ENCODE data around the gene SPINK1. TPM values are rescaled to one million over a fixed set of nuclear protein-coding genes. Genes with fewer than 3 reads are reported as not detected.

SPINK1 gene
- total and polyA plus RNA-seq, 2 experiments from 2014 or later: 0.82 TPM; not detected in 1

DNA sequence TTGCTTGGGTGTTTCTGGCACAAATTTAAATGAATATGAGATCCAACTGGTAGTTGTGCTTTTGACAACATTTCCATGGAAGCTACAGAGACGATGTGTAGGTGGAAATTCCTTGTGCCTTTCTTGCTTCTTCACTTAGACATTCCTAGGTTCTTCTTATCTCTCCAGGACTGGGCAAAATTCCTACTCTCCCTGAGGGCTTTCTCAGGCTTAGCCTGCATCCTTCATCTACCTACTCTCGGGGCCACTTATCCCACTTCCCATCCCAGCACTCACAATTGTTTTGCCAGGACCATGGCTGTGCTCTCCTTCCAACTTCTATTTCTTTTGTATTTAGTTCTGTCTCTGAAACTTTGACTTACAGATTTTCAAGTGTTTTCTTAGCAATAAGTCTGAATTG is 17.8 kb upstream of the SPINK1 start (continued):
- TF ChIP-seq, protein P1, sequence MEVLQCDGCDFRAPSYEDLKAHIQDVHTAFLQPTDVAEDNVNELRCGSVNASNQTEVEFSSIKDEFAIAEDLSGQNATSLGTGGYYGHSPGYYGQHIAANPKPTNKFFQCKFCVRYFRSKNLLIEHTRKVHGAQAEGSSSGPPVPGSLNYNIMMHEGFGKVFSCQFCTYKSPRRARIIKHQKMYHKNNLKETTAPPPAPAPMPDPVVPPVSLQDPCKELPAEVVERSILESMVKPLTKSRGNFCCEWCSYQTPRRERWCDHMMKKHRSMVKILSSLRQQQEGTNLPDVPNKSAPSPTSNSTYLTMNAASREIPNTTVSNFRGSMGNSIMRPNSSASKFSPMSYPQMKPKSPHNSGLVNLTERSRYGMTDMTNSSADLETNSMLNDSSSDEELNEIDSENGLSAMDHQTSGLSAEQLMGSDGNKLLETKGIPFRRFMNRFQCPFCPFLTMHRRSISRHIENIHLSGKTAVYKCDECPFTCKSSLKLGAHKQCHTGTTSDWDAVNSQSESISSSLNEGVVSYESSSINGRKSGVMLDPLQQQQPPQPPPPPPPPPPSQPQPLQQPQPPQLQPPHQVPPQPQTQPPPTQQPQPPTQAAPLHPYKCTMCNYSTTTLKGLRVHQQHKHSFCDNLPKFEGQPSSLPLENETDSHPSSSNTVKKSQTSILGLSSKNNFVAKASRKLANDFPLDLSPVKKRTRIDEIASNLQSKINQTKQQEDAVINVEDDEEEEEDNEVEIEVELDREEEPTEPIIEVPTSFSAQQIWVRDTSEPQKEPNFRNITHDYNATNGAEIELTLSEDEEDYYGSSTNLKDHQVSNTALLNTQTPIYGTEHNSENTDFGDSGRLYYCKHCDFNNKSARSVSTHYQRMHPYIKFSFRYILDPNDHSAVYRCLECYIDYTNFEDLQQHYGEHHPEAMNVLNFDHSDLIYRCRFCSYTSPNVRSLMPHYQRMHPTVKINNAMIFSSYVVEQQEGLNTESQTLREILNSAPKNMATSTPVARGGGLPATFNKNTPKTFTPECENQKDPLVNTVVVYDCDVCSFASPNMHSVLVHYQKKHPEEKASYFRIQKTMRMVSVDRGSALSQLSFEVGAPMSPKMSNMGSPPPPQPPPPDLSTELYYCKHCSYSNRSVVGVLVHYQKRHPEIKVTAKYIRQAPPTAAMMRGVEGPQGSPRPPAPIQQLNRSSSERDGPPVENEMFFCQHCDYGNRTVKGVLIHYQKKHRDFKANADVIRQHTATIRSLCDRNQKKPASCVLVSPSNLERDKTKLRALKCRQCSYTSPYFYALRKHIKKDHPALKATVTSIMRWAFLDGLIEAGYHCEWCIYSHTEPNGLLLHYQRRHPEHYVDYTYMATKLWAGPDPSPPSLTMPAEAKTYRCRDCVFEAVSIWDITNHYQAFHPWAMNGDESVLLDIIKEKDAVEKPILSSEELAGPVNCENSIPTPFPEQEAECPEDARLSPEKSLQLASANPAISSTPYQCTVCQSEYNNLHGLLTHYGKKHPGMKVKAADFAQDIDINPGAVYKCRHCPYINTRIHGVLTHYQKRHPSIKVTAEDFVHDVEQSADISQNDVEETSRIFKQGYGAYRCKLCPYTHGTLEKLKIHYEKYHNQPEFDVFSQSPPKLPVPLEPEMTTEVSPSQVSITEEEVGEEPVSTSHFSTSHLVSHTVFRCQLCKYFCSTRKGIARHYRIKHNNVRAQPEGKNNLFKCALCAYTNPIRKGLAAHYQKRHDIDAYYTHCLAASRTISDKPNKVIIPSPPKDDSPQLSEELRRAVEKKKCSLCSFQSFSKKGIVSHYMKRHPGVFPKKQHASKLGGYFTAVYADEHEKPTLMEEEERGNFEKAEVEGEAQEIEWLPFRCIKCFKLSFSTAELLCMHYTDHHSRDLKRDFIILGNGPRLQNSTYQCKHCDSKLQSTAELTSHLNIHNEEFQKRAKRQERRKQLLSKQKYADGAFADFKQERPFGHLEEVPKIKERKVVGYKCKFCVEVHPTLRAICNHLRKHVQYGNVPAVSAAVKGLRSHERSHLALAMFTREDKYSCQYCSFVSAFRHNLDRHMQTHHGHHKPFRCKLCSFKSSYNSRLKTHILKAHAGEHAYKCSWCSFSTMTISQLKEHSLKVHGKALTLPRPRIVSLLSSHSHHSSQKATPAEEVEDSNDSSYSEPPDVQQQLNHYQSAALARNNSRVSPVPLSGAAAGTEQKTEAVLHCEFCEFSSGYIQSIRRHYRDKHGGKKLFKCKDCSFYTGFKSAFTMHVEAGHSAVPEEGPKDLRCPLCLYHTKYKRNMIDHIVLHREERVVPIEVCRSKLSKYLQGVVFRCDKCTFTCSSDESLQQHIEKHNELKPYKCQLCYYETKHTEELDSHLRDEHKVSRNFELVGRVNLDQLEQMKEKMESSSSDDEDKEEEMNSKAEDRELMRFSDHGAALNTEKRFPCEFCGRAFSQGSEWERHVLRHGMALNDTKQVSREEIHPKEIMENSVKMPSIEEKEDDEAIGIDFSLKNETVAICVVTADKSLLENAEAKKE (CRISPR knock-in tag; IDR thresholded peaks at IDR 0.05): no peak
- TF ChIP-seq EZH2 (IDR thresholded peaks at IDR 0.05; ENCODE audit: low read depth, unreplicated experiment): no peak
- no peak for TF ChIP-seq EZH2phosphoT487 (IDR thresholded peaks at IDR 0.05; ENCODE audit: unreplicated experiment)
- no peak for TF ChIP-seq POLR2AphosphoS5 (IDR thresholded peaks at IDR 0.05; ENCODE audit: low read depth)
- no peak for TF ChIP-seq STAT1 (IDR thresholded peaks at IDR 0.05; ENCODE audit: unreplicated experiment)
- no peak for TF ChIP-seq ZNF114 (CRISPR knock-in tag; IDR thresholded peaks at IDR 0.05)
- TF ChIP-seq ZNF331 (CRISPR knock-in tag; IDR thresholded peaks at IDR 0.05; ENCODE audit: low read depth): no peak
- no peak for TF ChIP-seq JUNB (IDR thresholded peaks at IDR 0.05; ENCODE audit: unreplicated experiment)
- TF ChIP-seq, protein P2, sequence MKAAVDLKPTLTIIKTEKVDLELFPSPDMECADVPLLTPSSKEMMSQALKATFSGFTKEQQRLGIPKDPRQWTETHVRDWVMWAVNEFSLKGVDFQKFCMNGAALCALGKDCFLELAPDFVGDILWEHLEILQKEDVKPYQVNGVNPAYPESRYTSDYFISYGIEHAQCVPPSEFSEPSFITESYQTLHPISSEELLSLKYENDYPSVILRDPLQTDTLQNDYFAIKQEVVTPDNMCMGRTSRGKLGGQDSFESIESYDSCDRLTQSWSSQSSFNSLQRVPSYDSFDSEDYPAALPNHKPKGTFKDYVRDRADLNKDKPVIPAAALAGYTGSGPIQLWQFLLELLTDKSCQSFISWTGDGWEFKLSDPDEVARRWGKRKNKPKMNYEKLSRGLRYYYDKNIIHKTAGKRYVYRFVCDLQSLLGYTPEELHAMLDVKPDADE (IDR thresholded peaks at IDR 0.05): no peak
- no peak for TF ChIP-seq CREB1 (CRISPR knock-in tag; IDR thresholded peaks at IDR 0.05; ENCODE audit: low read depth)

DNA sequence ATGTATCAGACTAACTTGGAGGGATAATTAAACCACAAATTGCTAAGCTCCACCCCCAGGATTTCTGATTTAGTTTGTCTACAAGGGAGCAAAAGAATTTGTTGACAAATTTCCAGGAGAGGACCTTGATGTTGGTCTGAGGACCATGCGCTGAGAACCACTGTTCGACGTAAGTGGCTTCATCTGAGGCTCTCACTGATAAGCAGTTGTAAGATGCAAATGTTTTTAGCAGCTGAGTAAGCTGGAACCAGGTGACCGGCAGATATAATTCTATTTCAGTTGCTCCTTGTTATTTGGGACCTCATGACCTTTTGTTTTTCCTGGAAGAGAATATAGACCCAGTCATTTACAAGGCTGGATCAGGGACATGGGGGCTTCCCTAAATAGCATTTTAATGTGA is 14.1 kb upstream of the SPINK1 start:
- Mint-ChIP-seq H3K36me3 (ENCODE audit: low read depth) (no peaks in the 10 kb centered on the region), H3K9me3 (no peaks in the 10 kb centered on the region), H3K27me3 (ENCODE audit: insufficient read depth, low read depth, poor library complexity) (no peaks in the 10 kb centered on the region), H3K27ac (no peak overlapping the region), H3K4me3 (no peak overlapping the region), H3K4me1 (peaks cover 11% of the 10 kb centered on the region)
- ATAC-seq (no peak), DNase-seq (ENCODE audit: low spot score) (no peak)
- no peaks in the 10 kb centered on the region; the same call in 1 of the 2 replicates for H3K4me1 ChIP-seq (ENCODE audit: insufficient read depth)
- H3K36me3 ChIP-seq (ENCODE audit: insufficient read depth): no peaks in the 10 kb centered on the region
- H3F3A ChIP-seq (replicated peaks; ENCODE audit: low read depth): no peaks in the 10 kb centered on the region
- H3K4me2 ChIP-seq: no peak overlapping the region
- H3K4me3 ChIP-seq: no peak overlapping the region
- H2AFZ ChIP-seq: no peak overlapping the region
- no peaks in the 10 kb centered on the region for H4K20me1 ChIP-seq (replicated peaks; ENCODE audit: insufficient read depth)
- H3K27me3 ChIP-seq (ENCODE audit: insufficient read depth): no peaks in the 10 kb centered on the region
- H3K9me2 ChIP-seq (ENCODE audit: insufficient read depth): no peaks in the 10 kb centered on the region
- no peak overlapping the region for H3K27ac ChIP-seq (ENCODE audit: low read depth)
- H3K79me2 ChIP-seq (replicated peaks; ENCODE audit: insufficient read depth): no peaks in the 10 kb centered on the region
- TF ChIP-seq JUNB (IDR thresholded peaks at IDR 0.05; ENCODE audit: unreplicated experiment) (no peak), STAT1 (IDR thresholded peaks at IDR 0.05; ENCODE audit: unreplicated experiment) (no peak), EZH2phosphoT487 (IDR thresholded peaks at IDR 0.05; ENCODE audit: unreplicated experiment) (no peak)

Measured in GM23338 (cell line).